ENCODE measurements around the gene BRD2.

BRD2 gene

GRCh38 chr6:32973144-32974015 lies 5.0 kb downstream of the BRD2 start:
- DNase-seq, result peak; percentile 53

- no peak for DNase-seq
Measured at GRCh38 chr6:32974016-32974333, 5.6 kb downstream of the BRD2 start.

- DNase-seq, result no peak
Measured at GRCh38 chr6:32974541-32975308, 6.3 kb downstream of the BRD2 start.

- DNase-seq, result no peak
Measured at GRCh38 chr6:32975886-32976285, 7.5 kb downstream of the BRD2 start.

- DNase-seq, result no peak
Measured at GRCh38 chr6:32976334-32977069, 8.1 kb downstream of the BRD2 start.

DNA sequence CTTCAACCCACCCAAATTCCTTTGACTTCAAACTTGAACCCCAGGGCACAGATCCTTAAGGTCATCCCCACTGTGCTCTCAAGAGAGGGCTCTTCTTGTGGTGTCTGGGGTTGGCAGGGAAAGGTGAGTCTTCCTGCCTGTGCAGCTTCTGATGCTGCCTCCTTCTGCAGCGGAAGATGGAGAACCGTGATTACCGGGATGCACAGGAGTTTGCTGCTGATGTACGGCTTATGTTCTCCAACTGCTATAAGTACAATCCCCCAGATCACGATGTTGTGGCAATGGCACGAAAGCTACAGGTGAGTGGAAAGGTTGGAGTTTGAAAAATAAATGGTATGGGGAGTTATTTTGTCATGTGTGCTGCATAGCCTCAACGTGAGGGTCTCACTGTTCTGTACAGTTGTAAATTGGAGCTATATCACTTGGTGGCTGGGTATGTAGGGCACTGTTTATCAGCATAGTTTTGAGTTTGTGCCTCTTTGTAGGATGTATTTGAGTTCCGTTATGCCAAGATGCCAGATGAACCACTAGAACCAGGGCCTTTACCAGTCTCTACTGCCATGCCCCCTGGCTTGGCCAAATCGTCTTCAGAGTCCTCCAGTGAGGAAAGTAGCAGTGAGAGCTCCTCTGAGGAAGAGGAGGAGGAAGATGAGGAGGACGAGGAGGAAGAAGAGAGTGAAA lies 9.0 kb downstream of the BRD2 start:
- no peak for DNase-seq

GRCh38 chr6:32977953-32978324 lies 9.5 kb downstream of the BRD2 start:
- no peak for DNase-seq

DNA sequence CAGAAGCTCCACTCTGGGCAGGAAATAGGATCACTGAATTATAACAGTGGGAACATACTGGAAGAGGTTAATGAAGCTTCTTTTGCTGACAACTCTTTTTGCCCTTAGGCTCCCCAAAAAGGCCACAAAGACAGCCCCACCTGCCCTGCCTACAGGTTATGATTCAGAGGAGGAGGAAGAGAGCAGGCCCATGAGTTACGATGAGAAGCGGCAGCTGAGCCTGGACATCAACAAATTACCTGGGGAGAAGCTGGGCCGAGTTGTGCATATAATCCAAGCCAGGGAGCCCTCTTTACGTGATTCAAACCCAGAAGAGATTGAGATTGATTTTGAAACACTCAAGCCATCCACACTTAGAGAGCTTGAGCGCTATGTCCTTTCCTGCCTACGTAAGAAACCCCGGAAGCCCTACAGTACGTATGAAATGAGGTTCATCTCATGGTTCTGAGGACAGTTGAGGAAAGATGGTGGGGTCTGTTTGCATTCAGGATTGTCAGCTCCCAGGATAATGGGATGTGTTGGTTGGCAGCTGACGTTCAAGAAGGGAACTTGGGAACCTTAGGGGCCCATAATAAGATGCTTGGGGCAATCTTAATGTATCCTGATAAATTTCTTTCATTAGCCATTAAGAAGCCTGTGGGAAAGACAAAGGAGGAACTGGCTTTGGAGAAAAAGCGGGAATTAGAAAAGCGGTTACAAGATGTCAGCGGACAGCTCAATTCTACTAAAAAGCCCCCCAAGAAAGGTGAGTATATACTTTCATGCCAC lies 11.5 kb downstream of the BRD2 start:
- DNase-seq, result no peak

DNA sequence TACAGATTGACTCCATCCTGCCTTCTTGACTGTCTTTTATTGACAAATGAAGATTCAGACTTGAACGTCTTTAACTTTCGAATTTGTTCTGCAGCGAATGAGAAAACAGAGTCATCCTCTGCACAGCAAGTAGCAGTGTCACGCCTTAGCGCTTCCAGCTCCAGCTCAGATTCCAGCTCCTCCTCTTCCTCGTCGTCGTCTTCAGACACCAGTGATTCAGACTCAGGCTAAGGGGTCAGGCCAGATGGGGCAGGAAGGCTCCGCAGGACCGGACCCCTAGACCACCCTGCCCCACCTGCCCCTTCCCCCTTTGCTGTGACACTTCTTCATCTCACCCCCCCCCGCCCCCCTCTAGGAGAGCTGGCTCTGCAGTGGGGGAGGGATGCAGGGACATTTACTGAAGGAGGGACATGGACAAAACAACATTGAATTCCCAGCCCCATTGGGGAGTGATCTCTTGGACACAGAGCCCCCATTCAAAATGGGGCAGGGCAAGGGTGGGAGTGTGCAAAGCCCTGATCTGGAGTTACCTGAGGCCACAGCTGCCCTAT lies 12.2 kb downstream of the BRD2 start:
- no peak for DNase-seq

DNA sequence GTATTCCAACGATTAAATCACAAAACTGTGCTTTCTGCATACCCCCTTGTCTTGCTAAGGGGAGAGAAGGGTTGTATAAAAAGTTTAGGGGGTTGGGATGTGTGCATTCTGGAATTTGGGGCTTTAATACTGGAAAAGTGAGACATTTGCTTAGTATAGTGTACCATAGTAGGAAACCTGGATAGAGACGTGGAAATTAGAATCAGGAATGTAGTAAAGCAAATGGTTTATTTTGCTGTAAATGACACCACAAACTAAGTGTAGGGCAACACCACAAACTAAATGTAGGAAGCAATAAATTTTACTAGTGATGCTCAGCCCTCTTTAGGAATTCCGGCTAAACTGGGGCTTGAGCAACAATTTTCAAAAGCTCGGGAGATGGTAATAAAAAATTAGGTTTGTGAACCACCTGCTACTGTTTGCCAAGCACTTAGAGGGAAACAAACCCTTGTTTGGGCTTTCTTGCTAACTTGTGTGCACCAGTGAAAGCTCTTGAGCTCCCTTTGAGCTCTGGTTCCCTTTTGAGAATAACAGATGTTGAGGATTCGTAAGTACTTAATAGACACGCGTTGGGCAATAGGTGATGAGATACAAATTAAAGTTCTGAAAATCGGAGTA lies 13.8 kb downstream of the BRD2 start:
- no peak for DNase-seq

GRCh38 chr6:32982702-32983492 lies 14.5 kb downstream of the BRD2 start:
- no peak for DNase-seq

DNA sequence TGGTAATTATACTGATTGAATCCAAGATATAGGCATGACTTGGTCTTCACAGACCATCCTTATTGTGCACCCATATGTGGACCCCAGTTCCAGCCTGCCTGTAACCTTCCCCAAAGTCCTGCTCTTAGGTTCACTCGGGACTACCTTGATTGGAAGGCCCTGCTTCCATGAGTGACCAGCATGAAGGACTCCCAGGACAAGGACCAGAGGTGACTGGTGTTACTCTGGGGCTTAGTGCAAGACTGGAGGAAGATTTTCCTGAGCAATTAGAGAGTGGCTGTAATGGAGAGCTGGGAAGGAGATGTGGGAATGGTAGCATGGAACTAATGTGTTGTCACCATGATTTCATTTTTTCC lies 15.1 kb downstream of the BRD2 start:
- DNase-seq, result no peak

DNA sequence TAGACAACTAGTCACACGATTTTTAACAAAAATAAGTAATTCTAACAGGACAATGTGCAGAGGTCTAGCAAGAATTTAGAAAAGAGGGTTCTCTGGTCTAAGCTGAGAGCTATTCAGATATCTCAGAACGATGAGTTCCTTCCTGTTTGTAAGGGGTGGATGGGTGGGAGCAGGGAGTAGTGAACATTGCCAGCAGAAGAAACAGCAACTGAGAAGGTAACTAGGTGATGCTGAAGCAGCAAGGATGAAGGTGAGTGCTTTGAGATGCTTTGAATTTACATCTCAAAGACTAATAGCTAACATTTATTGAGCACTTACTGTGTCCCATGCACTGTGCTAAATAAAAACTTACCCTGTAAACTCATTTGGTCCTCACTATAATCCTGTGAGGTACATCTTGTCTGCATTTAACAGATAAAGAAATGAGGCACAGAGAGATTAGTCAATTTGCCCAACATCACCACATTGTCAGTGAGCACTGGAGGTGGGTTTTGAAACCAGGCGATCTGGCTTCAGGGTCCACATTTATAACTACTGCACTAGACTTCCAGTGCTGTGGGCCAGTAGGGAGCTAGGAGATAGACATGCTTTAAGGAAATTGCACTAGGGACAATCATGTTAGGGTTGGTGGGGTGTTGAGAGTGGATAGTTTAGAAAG lies 15.7 kb downstream of the BRD2 start:
- no peak for DNase-seq

- peak; percentile 87 for DNase-seq
Measured at GRCh38 chr6:32984622-32985389, 16.4 kb downstream of the BRD2 start.

- DNase-seq, result no peak
Measured at GRCh38 chr6:32989368-32989767, 21.0 kb downstream of the BRD2 start.

DNA sequence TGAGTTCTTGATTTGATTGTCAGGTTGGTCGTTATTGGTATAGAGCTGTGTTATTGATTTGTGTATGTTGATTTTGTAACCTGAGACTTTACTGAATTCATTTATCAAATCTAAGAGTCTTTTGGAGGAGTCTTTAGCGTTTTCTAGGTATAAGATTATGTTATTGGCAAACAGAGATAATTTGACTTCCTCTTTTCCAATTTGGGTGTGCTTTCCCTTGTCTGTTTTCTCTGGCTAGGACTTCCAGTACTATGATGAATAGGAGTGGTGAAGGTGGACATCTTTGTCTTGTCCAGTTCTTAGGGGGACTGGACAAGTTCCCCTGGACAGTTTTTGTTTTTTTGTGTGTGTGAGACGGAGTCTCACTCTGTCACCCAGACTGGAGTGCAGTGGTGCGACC lies 23.6 kb downstream of the BRD2 start:
- no peak for DNase-seq

DNA sequence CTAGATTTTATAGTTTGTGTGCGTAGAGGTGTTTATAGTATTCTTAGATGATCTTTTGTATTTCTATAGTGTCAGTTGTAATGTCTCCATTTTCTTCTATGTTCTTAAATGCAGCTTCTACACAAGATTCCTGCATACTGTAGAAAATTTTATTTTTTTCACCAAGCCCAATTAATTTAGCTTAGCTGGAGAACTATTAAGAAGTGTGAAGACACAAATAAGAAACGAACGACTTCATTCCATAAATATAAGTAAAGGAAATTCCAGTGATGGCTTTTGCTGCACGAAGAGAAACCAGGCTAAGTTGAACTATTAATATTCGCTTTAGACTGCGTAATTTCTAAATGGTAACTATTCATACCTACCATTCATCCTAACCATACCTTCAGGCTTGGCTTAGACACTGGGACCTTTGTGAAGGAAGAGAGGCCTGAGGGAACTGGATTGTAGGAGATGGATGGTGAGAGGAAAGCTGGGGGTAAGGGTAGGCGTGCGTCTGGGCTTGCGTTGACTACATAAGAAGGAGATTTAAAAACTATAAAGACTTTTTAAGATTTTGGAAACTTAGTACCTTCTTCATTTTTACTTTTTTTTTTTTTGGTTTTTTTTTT lies 25.1 kb downstream of the BRD2 start:
- no peak for DNase-seq

DNA sequence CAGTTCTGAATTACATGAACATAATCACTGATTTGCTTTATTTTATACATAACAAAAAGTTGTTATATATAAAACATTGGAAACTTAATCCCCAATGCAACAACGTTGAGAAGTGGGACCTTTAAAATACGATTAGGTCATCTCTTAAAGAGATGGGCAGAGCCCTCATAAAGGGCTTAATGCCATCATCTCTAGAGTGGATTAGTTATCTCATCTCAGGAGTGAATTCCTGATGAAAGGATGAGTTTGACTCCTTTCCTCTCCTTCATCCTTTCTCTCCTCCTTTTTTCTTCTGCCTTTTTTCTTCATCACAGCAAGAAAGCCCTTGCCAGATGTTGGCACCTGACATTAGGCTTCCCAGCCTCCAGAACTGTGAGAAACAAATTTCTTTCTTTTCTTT lies 27.1 kb downstream of the BRD2 start:
- DNase-seq, result no peak

DNA sequence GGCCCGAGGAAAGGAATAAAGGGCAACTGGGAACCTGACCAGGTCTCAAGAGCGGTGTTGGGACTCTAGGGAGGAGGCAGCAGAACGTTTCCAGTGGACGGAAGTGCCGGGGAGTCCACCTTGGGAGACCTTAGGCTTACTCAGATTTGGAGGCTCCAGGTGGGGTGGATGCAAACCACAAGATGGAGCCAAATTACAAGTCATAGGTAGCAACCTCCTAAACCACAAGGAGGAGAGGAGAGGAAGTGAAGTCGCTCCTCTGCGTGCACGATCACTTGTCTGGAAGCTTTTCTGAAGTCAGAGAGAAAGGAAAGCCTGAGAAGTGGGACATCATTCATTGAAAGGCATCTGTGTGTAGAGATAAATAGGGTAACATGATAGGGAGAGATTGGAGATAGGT lies 31.7 kb downstream of the BRD2 start:
- DNase-seq, result no peak
